ENCODE data around the gene OPA3.

DNA sequence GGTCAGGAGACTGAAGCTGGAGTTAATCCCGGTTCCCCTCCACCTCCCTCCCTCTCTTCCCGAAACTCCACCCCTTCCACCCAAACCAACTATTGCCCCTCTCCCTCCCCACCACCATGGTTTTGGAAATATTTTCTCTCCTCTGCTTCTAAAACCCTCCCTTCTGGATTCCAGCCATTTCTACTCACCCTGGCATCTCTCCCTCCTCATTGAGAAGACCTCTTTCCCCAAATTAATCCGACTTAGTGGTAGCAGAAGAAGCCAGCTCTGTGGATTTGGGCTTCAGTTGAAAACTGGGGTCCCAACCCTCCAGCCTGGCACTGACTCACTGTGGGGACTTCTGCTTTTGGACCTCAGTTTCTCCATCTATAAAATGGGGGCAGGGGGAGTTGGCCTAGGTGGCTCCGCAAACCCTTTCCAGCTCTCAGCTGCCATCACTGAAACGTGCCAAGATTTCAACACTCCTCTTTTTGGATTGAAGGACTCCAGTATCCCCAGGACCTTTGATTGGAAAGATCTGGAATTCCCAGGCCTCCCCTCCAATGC, 15.8 kb upstream of the OPA3 start:
- no peak for TF ChIP-seq EZH2 (IDR thresholded peaks at IDR 0.05; ENCODE audit: borderline replicate concordance, low read length)
- TF ChIP-seq, protein P1, sequence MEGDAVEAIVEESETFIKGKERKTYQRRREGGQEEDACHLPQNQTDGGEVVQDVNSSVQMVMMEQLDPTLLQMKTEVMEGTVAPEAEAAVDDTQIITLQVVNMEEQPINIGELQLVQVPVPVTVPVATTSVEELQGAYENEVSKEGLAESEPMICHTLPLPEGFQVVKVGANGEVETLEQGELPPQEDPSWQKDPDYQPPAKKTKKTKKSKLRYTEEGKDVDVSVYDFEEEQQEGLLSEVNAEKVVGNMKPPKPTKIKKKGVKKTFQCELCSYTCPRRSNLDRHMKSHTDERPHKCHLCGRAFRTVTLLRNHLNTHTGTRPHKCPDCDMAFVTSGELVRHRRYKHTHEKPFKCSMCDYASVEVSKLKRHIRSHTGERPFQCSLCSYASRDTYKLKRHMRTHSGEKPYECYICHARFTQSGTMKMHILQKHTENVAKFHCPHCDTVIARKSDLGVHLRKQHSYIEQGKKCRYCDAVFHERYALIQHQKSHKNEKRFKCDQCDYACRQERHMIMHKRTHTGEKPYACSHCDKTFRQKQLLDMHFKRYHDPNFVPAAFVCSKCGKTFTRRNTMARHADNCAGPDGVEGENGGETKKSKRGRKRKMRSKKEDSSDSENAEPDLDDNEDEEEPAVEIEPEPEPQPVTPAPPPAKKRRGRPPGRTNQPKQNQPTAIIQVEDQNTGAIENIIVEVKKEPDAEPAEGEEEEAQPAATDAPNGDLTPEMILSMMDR (conservative IDR thresholded peaks at IDR 0.05 in 1 of 2, IDR thresholded peaks at IDR 0.05 in 1 of 2; ENCODE audit: extremely low read depth in 1 of 2, insufficient read depth in 1 of 2, low read depth in 1 of 2, low read length in 2 of 2): no peak
